NAMALWA (cell line): ENCODE measurements around the gene AP4E1.
"Not testable (repeated sequence)": the region's sequence is repeated elsewhere in the genome, so short reads cannot be mapped to it uniquely, and the experiment has no call there.

Source experiments
- DNase-seq: peaks from one replicate; pipeline ENCODE4 v3.0.0-alpha.2; 2015; ENCODE audit warnings: low spot score

The AP4E1 gene

GRCh38 chr15:50945725-50946124, 37.2 kb downstream of the AP4E1 start:
- no peak for DNase-seq

DNA sequence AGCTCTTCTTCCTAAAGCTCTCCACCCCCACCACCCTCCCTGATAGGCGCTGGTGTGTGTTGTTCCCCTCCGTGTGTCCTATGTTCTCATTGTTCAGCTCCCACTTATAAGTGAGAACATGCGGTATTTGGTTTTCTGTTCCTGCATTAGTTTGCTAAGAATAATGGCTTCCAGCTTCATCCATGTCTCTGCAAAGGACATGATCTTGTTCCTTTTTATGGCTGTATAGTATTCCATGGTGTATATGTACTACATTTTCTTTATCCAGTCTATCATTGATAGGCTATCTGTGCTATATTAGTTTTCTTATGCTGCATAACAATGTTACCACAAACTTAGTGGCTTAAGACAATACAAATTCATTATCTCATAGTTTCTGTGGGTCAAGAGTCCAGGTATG, 42.3 kb downstream of the AP4E1 start:
- not testable (repeated sequence) for DNase-seq

DNA sequence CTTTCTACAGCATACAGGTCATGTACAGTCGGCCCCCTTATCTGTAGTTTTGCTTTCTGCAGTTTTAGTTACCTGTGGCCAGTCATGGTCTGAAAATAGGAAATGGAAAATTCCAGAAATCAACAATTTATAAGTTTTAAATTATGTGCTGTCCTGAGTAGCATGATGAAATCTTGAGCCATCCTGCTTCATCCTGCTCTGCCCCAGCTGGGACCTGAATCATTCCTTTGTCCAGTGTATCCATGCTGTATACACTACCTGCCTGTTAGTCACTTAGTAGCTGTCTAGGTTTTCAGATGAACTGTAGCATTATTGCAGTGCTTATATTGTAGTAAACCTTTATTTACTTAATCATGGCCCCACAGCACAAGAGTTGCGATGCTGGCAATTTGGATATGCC, 44.8 kb downstream of the AP4E1 start:
- DNase-seq: no peak

- not testable (repeated sequence) for DNase-seq
Observed at GRCh38 chr15:50954837-50955236, 46.4 kb downstream of the AP4E1 start.

DNA sequence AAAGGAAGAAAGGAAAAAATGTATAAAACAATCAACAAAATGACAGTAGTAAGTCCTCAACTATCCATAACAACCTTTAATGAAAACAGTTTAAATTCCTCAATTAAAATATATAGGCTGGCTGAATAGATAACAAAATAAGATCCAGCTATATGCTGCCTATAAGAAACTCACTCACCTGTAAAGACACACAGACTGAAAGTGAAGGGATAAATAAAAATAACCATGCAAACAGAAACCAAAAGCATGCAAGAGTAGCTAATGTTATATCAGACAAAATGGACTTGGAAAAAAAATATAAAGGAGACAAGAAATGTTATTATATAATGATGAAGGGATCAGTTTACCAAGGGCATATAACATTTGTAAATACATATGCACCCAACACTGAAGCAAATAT, 51.2 kb downstream of the AP4E1 start:
- no peak for DNase-seq

- no peak for DNase-seq
Observed at GRCh38 chr15:50964075-50964474, 55.6 kb downstream of the AP4E1 start.

DNA sequence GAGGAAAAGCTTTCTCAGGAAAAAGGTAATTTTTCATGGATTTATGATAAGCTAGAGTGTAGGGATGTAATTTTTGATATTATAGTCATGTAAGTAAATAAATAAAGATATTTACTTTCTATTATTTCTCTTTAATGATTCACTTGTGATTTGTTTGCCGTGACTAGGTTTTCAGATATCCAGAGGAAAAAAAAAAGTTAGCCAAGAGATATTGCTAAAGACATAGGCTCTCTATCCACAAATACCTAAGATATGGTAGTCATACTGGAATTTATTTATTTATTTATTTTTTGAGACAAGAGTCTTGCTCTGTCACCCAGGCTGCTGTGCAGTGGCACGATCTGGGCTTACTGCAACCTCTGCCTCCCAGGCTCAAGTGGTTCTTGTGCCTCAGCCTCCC, 59.9 kb downstream of the AP4E1 start:
- DNase-seq: no peak

- no peak for DNase-seq
Observed at GRCh38 chr15:50970524-50970923, 62.0 kb downstream of the AP4E1 start.

DNA sequence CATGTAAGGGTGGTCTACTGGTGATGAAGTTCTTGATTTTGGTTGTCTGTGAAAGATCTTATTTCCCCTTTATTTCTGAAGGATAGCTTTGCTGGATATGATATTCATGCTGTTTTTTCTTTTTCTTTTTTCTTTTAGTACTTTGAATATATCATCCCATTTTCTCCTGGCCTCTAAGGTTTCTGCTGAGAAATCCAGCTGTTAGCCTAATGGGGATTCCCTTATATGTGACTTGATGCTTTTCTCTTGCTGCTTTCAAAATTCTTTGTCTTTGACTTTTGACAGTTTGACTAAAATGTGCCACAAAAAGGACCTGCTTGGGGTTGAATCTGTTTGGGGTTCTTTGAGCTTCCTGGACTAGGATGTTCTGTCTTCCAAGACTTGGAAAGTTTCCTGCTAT, 62.6 kb downstream of the AP4E1 start:
- DNase-seq: no peak

GRCh38 chr15:50971542-50971941, 63.1 kb downstream of the AP4E1 start:
- DNase-seq: no peak

GRCh38 chr15:50973605-50974004, 65.1 kb downstream of the AP4E1 start:
- DNase-seq: no peak

DNA sequence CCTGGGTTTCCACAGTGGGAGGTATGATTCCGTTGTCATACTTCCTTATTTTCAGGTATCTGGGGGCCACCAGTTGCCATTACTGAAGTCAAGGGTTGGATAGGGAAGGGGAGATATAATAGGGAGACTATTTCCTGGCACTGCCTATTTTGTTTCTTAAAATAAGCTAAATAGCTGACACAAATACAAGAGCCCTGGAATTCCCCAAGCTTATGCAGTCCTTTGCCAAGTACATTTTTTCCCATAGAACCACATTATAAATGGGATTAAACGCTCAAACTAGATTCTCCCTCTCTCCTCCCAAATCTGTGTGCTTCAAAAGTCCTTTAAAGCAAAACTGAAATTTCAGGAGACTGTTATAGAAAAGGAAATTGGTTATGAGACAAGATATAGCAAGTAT, 68.7 kb downstream of the AP4E1 start:
- DNase-seq: no peak

GRCh38 chr15:50978580-50978979, 70.1 kb downstream of the AP4E1 start:
- DNase-seq: no peak

GRCh38 chr15:50979041-50979440, 70.6 kb downstream of the AP4E1 start:
- DNase-seq: no peak

DNA sequence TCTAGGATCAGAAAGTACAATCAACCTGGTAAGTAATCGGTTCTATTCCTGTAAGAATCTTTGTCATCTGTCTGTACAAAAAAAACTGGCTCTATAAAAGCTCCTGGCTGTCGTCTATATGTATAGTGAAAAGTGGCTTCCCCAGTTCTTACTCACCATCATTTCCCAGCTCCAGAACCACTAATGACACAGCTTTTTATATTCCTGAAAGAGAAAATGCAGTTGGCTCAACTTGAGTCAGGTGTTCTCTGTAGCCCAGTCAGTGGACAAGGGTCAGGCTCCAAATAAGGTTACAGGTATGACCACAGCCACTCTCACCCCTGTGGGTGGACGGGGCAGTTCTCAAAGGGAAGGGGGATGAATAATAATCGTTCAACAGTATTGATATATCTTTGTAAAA, 85.1 kb downstream of the AP4E1 start:
- no peak for DNase-seq

- no peak for DNase-seq
Observed at GRCh38 chr15:50996641-50997040, 88.2 kb downstream of the AP4E1 start.

DNA sequence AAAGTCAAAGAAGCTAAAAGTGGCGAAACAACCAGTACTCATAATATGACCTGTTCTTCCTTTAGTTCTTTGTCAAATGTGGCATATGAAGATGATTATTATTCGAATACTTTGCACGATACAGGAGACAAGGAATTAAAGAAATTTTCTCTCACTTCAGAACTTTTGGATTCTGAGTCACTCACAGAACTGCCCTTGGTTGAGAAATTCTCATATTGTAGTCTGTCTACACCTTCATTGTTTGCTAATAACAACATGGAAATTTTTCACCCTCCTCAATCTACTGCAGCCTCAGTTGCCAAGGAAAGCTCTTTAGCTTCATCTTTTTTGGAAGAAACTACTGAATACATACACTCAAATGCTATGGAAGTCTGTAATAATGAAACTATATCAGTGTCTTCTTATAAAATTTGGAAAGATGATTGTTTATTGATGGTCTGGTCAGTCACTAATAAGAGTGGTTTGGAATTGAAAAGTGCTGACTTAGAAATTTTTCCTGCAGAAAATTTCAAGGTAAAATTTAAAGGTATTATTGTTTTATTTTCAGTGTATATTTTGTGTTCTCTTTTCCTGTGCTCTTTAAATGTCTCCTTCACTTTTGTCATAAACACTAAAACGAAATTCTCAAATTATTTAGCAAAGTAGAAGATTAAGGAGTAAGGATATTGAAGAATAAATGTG, 89.0 kb downstream of the AP4E1 start:
- no peak for DNase-seq

- no peak for DNase-seq
Observed at GRCh38 chr15:51004103-51004551, 95.6 kb downstream of the AP4E1 start.

DNA sequence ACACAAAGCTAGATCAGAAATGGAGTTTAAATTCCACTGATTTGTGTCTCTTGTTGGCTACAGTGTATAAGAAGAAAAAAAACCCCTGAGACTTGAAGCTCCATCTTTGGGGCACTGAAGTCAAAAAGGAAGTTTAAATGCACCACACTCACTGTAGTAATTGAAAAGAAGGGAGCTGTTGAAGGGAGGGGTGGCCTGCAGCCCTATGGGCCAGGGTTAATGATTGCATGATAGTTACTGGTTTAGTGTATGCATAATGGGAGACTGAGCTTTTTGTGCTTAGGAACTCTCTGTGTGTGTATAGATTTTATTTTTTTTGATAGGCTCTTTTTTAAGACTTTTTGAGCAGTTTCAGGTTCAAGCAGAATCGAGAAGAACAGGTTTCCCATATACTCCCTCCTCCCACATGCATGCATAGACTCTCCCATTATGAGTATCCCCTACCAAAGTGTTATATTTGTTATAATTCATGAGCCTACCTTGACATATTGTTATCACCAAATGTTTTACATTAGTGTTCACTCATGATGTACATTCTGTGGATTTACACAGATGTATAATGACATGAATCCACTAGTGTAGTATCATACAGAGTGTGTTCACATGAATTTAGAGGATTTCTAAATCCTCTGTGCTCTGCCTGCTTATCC, 98.0 kb downstream of the AP4E1 start:
- DNase-seq: no peak

- no peak for DNase-seq
Observed at GRCh38 chr15:51007131-51007666, 98.7 kb downstream of the AP4E1 start.

GRCh38 chr15:51011212-51011611, 102.7 kb downstream of the AP4E1 start:
- no peak for DNase-seq

DNA sequence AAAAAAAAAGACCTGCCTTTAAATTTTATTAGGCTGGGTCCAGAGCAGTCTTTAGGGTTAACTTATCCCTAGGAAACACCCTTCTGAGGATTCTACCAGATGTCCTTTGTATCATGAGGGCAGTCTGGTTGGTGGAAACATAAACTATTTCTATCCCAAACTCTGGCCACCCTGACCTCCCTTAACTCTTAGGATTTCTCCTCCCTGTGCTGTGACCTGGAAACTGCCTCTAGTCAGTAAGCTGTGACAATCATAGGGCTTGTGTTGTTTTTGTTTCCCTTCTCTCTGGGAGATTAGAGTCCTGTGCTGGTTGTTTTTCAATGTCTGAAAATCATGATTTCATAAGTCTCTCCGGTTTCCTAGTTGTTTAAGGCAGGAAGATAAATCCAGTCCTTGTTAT, 108.1 kb downstream of the AP4E1 start:
- no peak for DNase-seq

DNA sequence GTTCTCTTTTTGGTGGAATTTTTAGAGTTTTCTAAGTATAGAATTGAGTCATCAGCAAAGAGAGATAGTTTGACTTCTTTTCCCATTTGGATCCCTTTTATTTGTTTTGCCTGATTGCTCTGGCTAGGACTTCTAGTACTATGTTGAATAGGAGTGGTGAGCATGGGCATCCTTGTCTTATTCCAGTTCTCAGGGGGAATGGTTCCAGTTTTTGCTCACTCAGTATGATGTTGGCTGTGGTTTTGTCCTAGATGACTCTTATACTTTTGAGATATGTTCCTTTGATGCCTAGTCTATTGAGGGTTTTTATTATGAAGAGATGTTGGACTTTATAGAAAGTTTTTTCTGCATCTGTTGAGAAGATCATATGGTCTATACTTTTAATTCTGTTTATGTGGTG, 113.7 kb downstream of the AP4E1 start:
- no peak for DNase-seq

GRCh38 chr15:51023499-51023898, 115.0 kb downstream of the AP4E1 start:
- no peak for DNase-seq
